GM23338 (cell line): ENCODE measurements around the gene PGAP6. TPM values are rescaled to one million over a fixed set of nuclear protein-coding genes. Genes with fewer than 3 reads are reported as not detected.
A peak's percentile ranks its signal among the peaks of the same experiment; 100 is the strongest.

Experiments used
- ATAC-seq: fragments of 200-7000 bp; cut with Tn5 transposase; 3 replicates; pipeline ENCODE4 v1.9.1; 2020
- DNase-seq: peaks from one replicate; pipeline ENCODE4 v3.0.0-alpha.2; 2015; ENCODE audit warnings: low spot score
- H2AFZ ChIP-seq: fragments of 200-600 bp; sonication (generic); 2 replicates; pipeline ENCODE4 v1.8.0; 2016; ENCODE audit warnings: antibody characterized with exemption, mild to moderate bottlenecking, moderate library complexity
- H3F3A ChIP-seq: fragments of 200-600 bp; sonication (generic); replicated peaks from 2 replicates; pipeline ENCODE4 v1.8.0; 2017; ENCODE audit warnings: antibody characterized with exemption, mixed run types, low read depth
- H3K27ac ChIP-seq: fragments of 200-600 bp; sonication (generic); 2 replicates; pipeline ENCODE4 v1.6.1; 2016; ENCODE audit warnings: low read depth
- H3K27me3 ChIP-seq: fragments of 200-600 bp; sonication (generic); 2 replicates; pipeline ENCODE4 v1.8.0; 2016; ENCODE audit warnings: mild to moderate bottlenecking, mixed run types, moderate library complexity; ENCODE audit not compliant: insufficient read depth
- H3K36me3 ChIP-seq: fragments of 200-600 bp; sonication (generic); 2 replicates; pipeline ENCODE4 v1.8.0; 2016; ENCODE audit warnings: mild to moderate bottlenecking; ENCODE audit not compliant: insufficient read depth
- H3K4me1 ChIP-seq: fragments of 200-600 bp; sonication (generic); 2 replicates; pipeline ENCODE4 v1.8.0; 2016; ENCODE audit warnings: mild to moderate bottlenecking, moderate library complexity; ENCODE audit not compliant: insufficient read depth
- H3K4me2 ChIP-seq: fragments of 200-600 bp; sonication (generic); 2 replicates; pipeline ENCODE4 v1.7.1; 2017; ENCODE audit warnings: mixed run types
- H3K4me3 ChIP-seq: fragments of 200-600 bp; sonication (generic); 2 replicates; pipeline ENCODE4 v1.6.1; 2016; ENCODE audit warnings: mixed run types
- H3K79me2 ChIP-seq: fragments of 200-600 bp; sonication (generic); replicated peaks from 2 replicates; pipeline ENCODE4 v1.8.0; 2017; ENCODE audit warnings: mild to moderate bottlenecking; ENCODE audit not compliant: insufficient read depth
- H3K9me2 ChIP-seq: fragments of 200-600 bp; sonication (generic); 2 replicates; pipeline ENCODE4 v1.8.0; 2017; ENCODE audit not compliant: insufficient read depth
- H4K20me1 ChIP-seq: fragments of 200-600 bp; sonication (generic); replicated peaks from 2 replicates; pipeline ENCODE4 v1.8.0; 2017; ENCODE audit warnings: mild to moderate bottlenecking; ENCODE audit not compliant: insufficient read depth
- H3K27ac Mint-ChIP-seq: 2 replicates; pipeline ENCODE4 v1.8.0; 2020; ENCODE audit warnings: inconsistent platforms, mild to moderate bottlenecking, moderate library complexity, mixed read lengths
- H3K27me3 Mint-ChIP-seq: 3 replicates; pipeline ENCODE4 v1.8.0; 2022; ENCODE audit warnings: low read depth, mild to moderate bottlenecking, moderate library complexity, mixed read lengths, inconsistent platforms; ENCODE audit not compliant: insufficient read depth, poor library complexity
- H3K36me3 Mint-ChIP-seq: 3 replicates; pipeline ENCODE4 v1.8.0; 2021; ENCODE audit warnings: low read depth, mild to moderate bottlenecking, inconsistent platforms, moderate library complexity, mixed read lengths
- H3K4me1 Mint-ChIP-seq: 3 replicates; pipeline ENCODE4 v1.8.0; 2020; ENCODE audit warnings: mild to moderate bottlenecking, inconsistent platforms, mixed read lengths
- H3K4me3 Mint-ChIP-seq: 3 replicates; pipeline ENCODE4 v1.8.0; 2021; ENCODE audit warnings: moderate library complexity, mild to moderate bottlenecking, inconsistent platforms, mixed read lengths
- H3K9me3 Mint-ChIP-seq: 3 replicates; pipeline ENCODE4 v1.8.0; 2020; ENCODE audit warnings: moderate library complexity, mild to moderate bottlenecking, inconsistent platforms, mixed read lengths
- CREB1 ChIP-seq: fragments of 250-450 bp; sonication (Bioruptor Pico); IDR thresholded peaks from 2 replicates; pipeline ENCODE4 v1.5.0; 2020; ENCODE audit warnings: low read depth, mild to moderate bottlenecking, moderate library complexity
- ETS1 ChIP-seq: IDR thresholded peaks from 2 replicates; pipeline ENCODE4 v1.6.1; 2016; ENCODE audit warnings: antibody characterized with exemption
- EZH2 ChIP-seq: fragments of 200-600 bp; sonication (generic); IDR thresholded peaks from one replicate; pipeline ENCODE4 v1.8.0; 2017; ENCODE audit warnings: antibody characterized with exemption, mild to moderate bottlenecking, low read depth; ENCODE audit not compliant: unreplicated experiment
- EZH2phosphoT487 ChIP-seq: fragments of 200-600 bp; sonication (generic); IDR thresholded peaks from one replicate; pipeline ENCODE4 v1.8.1; 2018; ENCODE audit warnings: antibody characterized with exemption; ENCODE audit not compliant: unreplicated experiment
- JUNB ChIP-seq: IDR thresholded peaks from one replicate; pipeline ENCODE4 v1.6.1; 2016; ENCODE audit warnings: antibody characterized with exemption; ENCODE audit not compliant: unreplicated experiment
- NANOG ChIP-seq: IDR thresholded peaks from 2 replicates; pipeline ENCODE4 v1.6.1; 2016; ENCODE audit warnings: antibody characterized with exemption, borderline replicate concordance
- POLR2AphosphoS5 ChIP-seq: IDR thresholded peaks from 2 replicates; pipeline ENCODE4 v1.6.1; 2016; ENCODE audit warnings: antibody characterized with exemption, low read depth
- STAT1 ChIP-seq: IDR thresholded peaks from one replicate; pipeline ENCODE4 v1.6.1; 2016; ENCODE audit warnings: antibody characterized with exemption; ENCODE audit not compliant: unreplicated experiment
- ZNF114 ChIP-seq: fragments of 250-450 bp; sonication (Bioruptor Pico); IDR thresholded peaks from 2 replicates; pipeline ENCODE4 v1.5.0; 2020; ENCODE audit warnings: mild to moderate bottlenecking, moderate library complexity
- ZNF331 ChIP-seq: fragments of 250-450 bp; sonication (Bioruptor Pico); IDR thresholded peaks from 2 replicates; pipeline ENCODE4 v1.5.0; 2020; ENCODE audit warnings: low read depth, mild to moderate bottlenecking, moderate library complexity
- ZNF462 ChIP-seq: fragments of 250-450 bp; sonication (Bioruptor Pico); IDR thresholded peaks from 2 replicates; pipeline ENCODE4 v1.5.0; 2020; ENCODE audit warnings: mild to moderate bottlenecking, moderate library complexity
- polyA plus RNA-seq: library from polyadenylated mRNA; unstranded; fragments of >200 nt; fragmentation: Nextera tagmentation; extraction: Ambion mirVana; gene quantifications from 2 replicates; pipeline ENCODE4 v1.2.1, GENCODE V29; 2016
- total RNA-seq: library from RNA; depleted of rRNA; stranded (reverse); fragments of >200 nt; shearing (Covaris generic); gene quantifications from 2 replicates; pipeline ENCODE4 v1.2.3, GENCODE V29; 2014
- TF ChIP-seq, protein P1 (sequence below), 2 experiments: fragments of 200-600 bp in 1 of 2; sonication (generic) in 1 of 2; conservative IDR thresholded peaks; 2 replicates each; pipeline versions ENCODE4 v1.5.1 to v1.6.1; 2016 to 2017; ENCODE audit warnings: antibody characterized with exemption in 2 of 2, low read depth in 2 of 2, mild to moderate bottlenecking in 2 of 2, moderate library complexity in 1 of 2
- TF ChIP-seq, protein P2 (sequence below): IDR thresholded peaks from one replicate; pipeline ENCODE4 v1.6.1; 2018; ENCODE audit warnings: antibody characterized with exemption; ENCODE audit not compliant: unreplicated experiment

PGAP6 gene
- total and polyA plus RNA-seq, 2 experiments from 2014 or later, result 25.1 to 112 TPM

GRCh38 chr16:369866-370436 is 11.8 kb downstream of the PGAP6 start:
- H3K4me3 ChIP-seq, result peak overlapping the region; percentile 53
- H3K36me3 Mint-ChIP-seq, result peaks cover 20% of the 10 kb centered on the region

More at GRCh38 chr16:369866-370436, 11.8 kb downstream of the PGAP6 start:
- Histone ChIP-seq H3F3A (peaks cover 4% of the 10 kb centered on the region), H2AFZ (no peak overlapping the region), H3K36me3 (peaks cover 4% of the 10 kb centered on the region; the same call in 1 of the 2 replicates), H3K79me2 (no peaks in the 10 kb centered on the region; the same call in 1 of the 2 replicates), H3K27ac (no peak overlapping the region), H3K4me1 (peaks cover 4% of the 10 kb centered on the region; the same call in 1 of the 2 replicates), H3K27me3 (no peaks in the 10 kb centered on the region), H4K20me1 (no peaks in the 10 kb centered on the region; the same call in none of the 2 replicates), H3K4me2 (peak overlapping the region; percentile 84), H3K9me2 (no peaks in the 10 kb centered on the region)
- ATAC-seq (peak; percentile 69), DNase-seq (peak; percentile 71)
- peaks cover 16% of the 10 kb centered on the region for H3K27me3 Mint-ChIP-seq
- H3K4me3 Mint-ChIP-seq, result peak overlapping the region; percentile 73
- TF ChIP-seq EZH2phosphoT487 (no peak), ZNF114 (CRISPR knock-in tag) (no peak), STAT1 (no peak), ETS1 (no peak), CREB1 (CRISPR knock-in tag) (no peak), ZNF331 (CRISPR knock-in tag) (no peak), POLR2AphosphoS5 (no peak), NANOG (no peak), ZNF462 (CRISPR knock-in tag) (no peak), EZH2 (no peak), JUNB (no peak)
- TF ChIP-seq, protein P1, sequence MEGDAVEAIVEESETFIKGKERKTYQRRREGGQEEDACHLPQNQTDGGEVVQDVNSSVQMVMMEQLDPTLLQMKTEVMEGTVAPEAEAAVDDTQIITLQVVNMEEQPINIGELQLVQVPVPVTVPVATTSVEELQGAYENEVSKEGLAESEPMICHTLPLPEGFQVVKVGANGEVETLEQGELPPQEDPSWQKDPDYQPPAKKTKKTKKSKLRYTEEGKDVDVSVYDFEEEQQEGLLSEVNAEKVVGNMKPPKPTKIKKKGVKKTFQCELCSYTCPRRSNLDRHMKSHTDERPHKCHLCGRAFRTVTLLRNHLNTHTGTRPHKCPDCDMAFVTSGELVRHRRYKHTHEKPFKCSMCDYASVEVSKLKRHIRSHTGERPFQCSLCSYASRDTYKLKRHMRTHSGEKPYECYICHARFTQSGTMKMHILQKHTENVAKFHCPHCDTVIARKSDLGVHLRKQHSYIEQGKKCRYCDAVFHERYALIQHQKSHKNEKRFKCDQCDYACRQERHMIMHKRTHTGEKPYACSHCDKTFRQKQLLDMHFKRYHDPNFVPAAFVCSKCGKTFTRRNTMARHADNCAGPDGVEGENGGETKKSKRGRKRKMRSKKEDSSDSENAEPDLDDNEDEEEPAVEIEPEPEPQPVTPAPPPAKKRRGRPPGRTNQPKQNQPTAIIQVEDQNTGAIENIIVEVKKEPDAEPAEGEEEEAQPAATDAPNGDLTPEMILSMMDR (conservative IDR thresholded peaks at IDR 0.05; ENCODE audit: low read depth in 2 of 2), result no peak
- TF ChIP-seq, protein P2, sequence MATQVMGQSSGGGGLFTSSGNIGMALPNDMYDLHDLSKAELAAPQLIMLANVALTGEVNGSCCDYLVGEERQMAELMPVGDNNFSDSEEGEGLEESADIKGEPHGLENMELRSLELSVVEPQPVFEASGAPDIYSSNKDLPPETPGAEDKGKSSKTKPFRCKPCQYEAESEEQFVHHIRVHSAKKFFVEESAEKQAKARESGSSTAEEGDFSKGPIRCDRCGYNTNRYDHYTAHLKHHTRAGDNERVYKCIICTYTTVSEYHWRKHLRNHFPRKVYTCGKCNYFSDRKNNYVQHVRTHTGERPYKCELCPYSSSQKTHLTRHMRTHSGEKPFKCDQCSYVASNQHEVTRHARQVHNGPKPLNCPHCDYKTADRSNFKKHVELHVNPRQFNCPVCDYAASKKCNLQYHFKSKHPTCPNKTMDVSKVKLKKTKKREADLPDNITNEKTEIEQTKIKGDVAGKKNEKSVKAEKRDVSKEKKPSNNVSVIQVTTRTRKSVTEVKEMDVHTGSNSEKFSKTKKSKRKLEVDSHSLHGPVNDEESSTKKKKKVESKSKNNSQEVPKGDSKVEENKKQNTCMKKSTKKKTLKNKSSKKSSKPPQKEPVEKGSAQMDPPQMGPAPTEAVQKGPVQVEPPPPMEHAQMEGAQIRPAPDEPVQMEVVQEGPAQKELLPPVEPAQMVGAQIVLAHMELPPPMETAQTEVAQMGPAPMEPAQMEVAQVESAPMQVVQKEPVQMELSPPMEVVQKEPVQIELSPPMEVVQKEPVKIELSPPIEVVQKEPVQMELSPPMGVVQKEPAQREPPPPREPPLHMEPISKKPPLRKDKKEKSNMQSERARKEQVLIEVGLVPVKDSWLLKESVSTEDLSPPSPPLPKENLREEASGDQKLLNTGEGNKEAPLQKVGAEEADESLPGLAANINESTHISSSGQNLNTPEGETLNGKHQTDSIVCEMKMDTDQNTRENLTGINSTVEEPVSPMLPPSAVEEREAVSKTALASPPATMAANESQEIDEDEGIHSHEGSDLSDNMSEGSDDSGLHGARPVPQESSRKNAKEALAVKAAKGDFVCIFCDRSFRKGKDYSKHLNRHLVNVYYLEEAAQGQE, result no peak
- no peak overlapping the region for H3K27ac Mint-ChIP-seq
- H3K4me1 Mint-ChIP-seq, result peaks cover 12% of the 10 kb centered on the region; the same call in 1 of the 3 replicates
- H3K9me3 Mint-ChIP-seq, result no peaks in the 10 kb centered on the region
